HG02759 (cell line): ENCODE data around the gene DEFB112.

Experiments used
- ATAC-seq: cut with Tn5 transposase; IDR thresholded peaks from one replicate; pipeline ENCODE4 v1.9.1; 2021; ENCODE audit warnings: mild to moderate bottlenecking, moderate library complexity; ENCODE audit not compliant: unreplicated experiment

DEFB112 gene

GRCh38 chr6:50003139-50003538, 46.6 kb downstream of the DEFB112 start:
- no peak for ATAC-seq

GRCh38 chr6:49995278-49995677, 54.5 kb downstream of the DEFB112 start:
- ATAC-seq, result no peak
